ENCODE measurements around the gene PREPL.

- no peak for TF ChIP-seq ZNF274 (CRISPR knock-in tag; IDR thresholded peaks at IDR 0.05)
- TF ChIP-seq HNF1B (CRISPR knock-in tag; IDR thresholded peaks at IDR 0.05), result no peak
- no peak for TF ChIP-seq RARG (CRISPR knock-in tag; IDR thresholded peaks at IDR 0.05; ENCODE audit: low read depth)
- no peak for TF ChIP-seq DNMT1 (CRISPR knock-in tag; IDR thresholded peaks at IDR 0.05)
- TF ChIP-seq RCOR2 (CRISPR knock-in tag; IDR thresholded peaks at IDR 0.05), result no peak
- no peak for TF ChIP-seq EP300 (IDR thresholded peaks at IDR 0.05; ENCODE audit: low read depth in 2 of 2, low read length in 2 of 2)
- TF ChIP-seq EP300 (CRISPR knock-in tag; IDR thresholded peaks at IDR 0.05; ENCODE audit: borderline replicate concordance), result no peak
- TF ChIP-seq KLF16 (CRISPR knock-in tag; IDR thresholded peaks at IDR 0.05), result no peak
- TF ChIP-seq SETDB1 (CRISPR knock-in tag; IDR thresholded peaks at IDR 0.05; ENCODE audit: borderline replicate concordance), result no peak
- TF ChIP-seq MAFK (conservative IDR thresholded peaks at IDR 0.05 in 1 of 2, IDR thresholded peaks at IDR 0.05 in 1 of 2; ENCODE audit: low read length in 2 of 2), result no peak
- TF ChIP-seq ZBTB33 (CRISPR knock-in tag; IDR thresholded peaks at IDR 0.05), result no peak
These were observed 27.6 kb upstream of the PREPL start for GRCh38 chr2:44388877-44389276.
